Measurements from ENCODE around the gene NAA40.

Gene NAA40

DNA sequence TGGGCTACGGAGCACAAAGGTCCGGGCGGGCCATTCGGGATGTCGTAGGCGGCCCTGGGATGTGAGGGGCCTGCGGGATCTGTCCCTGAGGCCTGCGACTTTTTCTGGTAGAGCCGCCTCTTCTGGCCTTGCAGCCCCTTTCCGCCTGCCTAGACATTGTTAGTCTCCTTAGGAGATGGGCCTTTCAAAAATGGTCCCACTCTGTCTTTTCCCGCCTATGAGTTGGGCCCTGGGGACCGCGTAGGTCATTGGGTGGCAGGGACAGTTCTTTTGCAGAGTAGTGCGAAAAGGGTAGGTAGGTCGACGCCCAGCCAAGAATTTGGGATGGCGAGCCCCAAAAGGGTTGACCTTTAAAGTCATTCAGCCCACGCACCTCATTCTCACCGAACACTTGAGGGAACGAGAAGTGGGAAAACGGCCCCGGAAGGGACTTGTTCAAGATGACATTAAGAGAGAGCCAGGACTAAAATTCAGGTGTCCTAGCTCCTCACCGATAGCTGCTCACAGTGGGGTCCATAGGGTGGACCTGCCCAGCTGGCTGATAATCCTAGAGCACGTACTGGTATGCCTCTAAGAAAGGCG is 48.2 kb downstream of the NAA40 start:
- no peak for DNase-seq (ENCODE audit: low read depth)

DNA sequence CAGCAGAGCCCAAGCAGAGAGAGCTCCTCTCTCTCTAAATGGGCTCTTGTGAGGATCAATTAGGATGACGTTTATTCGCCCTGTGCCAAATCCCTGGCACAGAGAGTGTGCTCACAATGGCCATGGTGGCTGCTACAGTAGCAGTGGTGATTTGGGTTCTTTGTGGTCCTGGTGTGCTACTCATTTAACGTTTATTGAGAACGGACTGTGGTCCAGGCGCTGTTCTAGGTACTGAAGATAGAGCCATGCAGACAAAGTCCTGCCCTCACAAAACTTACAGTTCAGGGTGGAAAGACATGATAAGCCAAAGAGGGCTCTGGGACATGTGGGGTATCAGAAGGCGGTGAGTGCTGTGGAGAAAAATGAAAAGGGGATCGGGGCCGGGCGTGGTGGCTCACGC is 52.8 kb downstream of the NAA40 start:
- DNase-seq (ENCODE audit: low read depth) = no peak

DNA sequence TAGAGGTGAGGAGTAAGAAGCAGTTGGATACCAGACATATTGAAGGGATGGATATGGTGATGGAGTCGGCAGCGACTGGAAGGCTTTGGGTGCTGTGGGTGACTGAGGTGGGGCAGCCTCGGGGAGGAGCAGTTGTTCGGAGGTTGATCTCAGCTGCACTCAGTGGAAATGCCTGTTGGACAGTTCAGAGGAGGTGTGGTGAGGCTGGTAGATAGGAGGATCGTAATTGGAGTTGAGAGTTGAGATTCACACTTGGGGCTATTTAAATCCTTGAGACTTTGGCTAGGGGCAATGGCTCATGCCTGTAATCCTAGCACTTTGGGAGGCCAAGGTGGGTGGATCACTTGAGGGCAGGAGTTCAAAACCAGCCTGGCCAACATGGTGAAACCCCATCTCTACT is 54.3 kb downstream of the NAA40 start:
- DNase-seq (ENCODE audit: low read depth) = no peak

DNA sequence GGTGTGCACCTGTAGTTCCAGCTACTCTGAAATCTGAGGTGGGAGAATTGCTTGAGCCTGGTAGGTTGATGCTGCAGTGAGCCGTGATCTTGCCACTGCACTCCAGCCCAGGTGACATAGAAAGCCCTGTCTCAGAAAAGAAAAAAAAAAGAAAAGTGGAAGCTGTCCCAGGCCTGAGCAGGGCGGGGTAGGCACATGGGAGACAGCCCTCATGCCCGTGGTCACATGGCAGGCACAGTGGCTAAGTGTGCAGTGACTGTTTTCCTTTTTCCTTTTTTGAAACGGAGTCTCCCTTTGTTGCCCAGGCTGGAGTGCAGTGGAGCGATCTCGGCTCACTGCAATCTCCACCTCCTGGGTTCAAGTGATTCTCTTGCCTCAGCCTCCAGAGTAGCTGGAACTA is 55.2 kb downstream of the NAA40 start:
- DNase-seq (ENCODE audit: low read depth) = no peak

DNA sequence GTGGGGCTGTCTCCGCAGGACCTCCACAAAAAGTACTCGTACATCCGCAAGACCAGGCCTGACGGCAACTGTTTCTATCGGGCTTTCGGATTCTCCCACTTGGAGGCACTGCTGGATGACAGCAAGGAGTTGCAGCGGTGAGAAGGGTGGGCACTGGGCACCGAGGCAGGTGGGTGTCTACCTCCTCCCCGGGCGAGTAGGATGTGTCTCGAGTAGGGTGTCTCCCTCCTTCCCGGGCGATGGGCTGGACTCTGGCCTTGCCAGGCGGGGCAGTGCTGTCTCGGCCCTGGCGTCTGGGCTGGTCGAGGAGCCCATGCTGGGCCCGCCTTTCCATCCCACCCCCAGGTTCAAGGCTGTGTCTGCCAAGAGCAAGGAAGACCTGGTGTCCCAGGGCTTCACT is 57.7 kb downstream of the NAA40 start:
- no peak for DNase-seq (ENCODE audit: low read depth)

DNA sequence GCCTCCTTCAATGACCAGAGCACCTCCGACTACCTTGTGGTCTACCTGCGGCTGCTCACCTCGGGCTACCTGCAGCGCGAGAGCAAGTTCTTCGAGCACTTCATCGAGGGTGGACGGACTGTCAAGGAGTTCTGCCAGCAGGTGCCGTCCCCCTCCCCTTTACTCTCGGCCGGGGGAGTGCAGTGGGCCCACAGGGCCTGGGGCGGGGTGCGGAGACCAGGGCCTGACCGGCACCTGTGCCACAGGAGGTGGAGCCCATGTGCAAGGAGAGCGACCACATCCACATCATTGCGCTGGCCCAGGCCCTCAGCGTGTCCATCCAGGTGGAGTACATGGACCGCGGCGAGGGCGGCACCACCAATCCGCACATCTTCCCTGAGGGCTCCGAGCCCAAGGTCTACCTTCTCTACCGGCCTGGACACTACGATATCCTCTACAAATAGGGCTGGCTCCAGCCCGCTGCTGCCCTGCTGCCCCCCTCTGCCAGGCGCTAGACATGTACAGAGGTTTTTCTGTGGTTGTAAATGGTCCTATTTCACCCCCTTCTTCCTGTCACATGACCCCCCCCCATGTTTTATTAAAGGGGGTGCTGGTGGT is 58.4 kb downstream of the NAA40 start:
- no peak for DNase-seq (ENCODE audit: low read depth)

DNA sequence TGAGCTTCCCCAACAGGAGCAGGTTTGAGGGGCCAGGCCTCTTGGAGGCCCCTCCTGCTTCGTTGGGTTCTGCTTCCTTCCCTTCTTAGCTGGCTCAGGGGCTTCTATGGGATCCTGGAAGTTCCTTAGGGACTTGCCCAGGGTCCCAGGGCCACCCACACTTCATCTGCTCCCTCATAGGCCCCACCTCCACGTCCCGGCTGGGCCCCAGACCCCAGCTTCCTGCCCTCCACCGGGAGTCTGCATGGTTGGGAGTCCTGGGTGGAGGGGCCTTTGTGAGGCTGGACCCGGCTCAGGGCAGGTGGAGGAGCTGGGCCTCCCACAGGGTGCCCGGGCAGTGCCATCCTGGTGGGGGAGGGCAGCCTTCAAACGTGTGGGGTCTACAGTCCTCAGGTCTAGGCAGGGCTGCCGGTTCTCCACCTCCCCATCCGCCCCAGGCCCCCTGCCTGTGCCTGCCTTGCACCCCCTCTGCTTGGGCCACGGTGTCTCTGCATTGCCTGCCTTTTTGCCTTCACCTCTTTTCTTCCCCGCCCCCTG is 59.1 kb downstream of the NAA40 start:
- DNase-seq (ENCODE audit: low read depth) = no peak

DNA sequence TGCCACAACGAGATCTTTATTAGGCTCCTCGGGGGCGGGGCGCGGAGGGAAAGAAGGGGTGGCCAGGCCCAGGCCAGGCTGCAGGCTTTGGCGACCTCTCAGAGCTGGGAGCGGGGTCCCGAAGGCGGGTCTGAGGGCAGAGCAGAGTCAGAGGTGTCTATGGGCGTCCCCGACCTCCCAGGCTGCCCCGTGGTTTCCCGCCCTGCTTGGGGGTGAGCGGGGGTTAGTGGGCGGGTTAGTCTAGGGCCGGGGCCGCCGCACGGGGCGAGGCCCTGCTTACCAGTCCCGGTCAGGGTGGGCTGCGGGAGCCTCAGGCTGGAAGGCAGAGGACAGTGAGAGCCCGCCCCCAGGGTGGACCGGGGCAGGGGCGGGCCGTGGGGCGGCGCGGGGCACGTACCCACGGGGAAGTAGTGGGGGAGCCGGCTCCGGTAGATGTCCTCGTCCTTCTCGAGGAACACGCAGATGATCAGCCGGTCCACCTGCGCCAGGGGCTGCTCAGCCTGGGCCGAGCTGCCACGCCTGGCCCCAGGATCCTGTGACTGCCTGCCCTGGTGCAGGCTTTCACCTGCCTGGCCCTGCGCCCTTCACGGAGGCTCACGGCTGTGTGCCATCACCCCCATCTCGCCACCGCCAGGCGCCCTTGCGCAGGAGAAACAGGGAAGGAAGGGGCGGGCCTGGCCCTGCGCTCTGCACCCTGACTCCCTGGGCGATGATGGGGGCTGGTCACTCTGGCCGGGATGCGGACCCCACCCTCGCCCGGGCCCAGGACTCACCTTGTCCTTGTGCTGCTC is 60.0 kb downstream of the NAA40 start:
- DNase-seq (ENCODE audit: low read depth) = no peak

DNA sequence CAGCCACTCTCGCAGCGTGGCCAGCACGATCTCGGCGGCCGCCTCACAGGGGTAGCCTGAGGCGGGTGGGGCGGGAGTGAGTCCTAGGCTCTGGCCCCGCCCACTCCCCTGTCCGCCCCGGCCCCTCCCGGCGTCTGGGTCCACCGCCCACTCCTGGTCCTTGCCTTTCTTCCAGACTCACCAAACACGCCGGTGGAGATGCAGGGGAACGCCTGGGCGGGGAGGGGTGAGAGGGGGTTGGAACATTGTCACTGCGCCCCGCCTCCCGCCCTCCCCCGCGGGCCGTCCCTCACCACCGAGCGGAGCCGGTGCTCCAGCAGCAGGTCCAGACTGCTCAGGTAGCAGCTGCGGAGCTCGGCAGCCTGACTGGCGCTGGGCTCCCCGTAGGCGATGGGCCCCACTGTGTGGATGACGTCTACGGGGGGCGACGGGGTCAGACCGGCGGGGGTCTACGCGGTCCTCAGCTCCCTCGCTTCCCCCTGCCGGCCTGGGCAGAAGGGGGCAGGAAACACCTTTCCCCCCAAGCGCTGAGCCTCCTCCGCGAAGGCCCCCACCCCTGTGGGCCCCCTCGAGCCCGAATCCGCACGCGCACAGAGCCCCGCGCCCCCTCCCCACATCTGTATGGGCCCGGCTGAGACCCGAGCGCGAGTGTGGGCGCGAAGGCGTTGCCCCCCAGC is 60.7 kb downstream of the NAA40 start:
- peak; percentile 34 for DNase-seq (ENCODE audit: low read depth)

DNA sequence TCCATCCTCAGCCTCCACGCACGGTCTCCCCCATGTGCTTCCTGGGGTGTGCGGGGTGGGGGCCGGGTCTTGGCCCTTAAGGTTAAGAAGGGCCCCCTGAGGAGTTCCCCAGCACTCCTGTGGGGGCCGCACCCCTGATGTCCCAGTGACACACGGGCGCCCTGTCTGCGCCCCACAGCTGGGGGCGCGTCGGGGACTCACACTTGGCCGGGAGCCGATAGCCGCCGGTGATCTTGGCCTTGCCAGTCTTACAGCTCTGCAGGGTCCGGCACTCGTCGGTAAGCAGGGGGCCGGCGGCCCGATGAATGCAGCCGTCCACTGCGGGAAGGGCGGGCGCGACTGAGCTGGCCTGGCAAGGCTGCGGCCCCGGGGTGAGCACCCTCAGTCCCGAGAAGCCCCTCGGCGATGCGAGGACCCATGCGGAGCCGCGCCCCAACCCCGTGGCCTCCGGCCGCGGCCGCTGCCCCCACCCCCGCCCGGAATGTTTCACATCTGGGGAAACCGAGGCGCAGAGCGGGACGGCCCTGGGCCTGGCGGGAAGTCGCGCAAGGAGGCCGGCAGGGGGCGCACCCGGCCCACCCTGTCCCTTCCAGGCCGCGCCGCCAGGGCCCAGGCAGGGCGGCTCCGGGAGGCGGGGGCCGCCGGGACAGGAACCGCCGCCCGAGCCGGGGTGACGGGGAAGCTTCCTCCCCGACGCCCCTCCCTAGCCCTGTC is 61.4 kb downstream of the NAA40 start:
- DNase-seq (ENCODE audit: low read depth) = peak; percentile 21

DNA sequence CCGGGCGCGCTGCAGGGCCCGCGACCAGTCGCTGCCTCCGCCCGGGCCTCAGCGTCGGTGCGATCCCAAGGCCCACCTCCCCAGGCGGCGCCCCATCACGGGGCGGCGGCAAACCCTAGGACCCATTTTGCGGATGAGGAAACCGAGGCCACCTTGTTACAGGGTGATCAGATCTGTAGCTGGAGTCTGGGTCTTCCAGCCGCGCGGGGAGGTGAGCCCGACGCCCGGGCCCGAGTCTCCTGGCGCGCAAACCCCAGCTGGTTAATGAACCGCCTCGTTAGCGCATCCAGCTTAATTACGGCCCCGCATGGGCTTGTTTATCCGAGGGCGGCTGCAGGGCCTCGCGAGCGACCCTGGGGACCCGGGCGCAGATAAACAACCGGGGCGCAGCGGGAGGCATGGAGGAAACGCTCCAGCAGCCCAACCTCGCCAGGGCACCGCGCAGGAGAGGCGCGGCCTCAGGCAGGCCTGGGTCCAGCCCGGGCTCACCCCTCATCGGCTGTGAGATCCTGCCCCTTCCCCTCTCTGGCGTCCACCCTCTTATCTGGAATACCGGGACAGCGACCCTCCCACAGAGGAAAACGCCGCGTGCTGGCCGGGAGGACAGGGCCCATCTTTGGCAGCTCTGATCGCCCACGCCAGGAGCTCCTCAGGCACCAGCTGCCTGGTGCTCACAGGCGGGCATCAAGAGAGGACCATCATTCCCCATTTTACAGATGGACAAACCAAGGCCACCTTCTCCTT is 62.1 kb downstream of the NAA40 start:
- no peak for DNase-seq (ENCODE audit: low read depth)

DNA sequence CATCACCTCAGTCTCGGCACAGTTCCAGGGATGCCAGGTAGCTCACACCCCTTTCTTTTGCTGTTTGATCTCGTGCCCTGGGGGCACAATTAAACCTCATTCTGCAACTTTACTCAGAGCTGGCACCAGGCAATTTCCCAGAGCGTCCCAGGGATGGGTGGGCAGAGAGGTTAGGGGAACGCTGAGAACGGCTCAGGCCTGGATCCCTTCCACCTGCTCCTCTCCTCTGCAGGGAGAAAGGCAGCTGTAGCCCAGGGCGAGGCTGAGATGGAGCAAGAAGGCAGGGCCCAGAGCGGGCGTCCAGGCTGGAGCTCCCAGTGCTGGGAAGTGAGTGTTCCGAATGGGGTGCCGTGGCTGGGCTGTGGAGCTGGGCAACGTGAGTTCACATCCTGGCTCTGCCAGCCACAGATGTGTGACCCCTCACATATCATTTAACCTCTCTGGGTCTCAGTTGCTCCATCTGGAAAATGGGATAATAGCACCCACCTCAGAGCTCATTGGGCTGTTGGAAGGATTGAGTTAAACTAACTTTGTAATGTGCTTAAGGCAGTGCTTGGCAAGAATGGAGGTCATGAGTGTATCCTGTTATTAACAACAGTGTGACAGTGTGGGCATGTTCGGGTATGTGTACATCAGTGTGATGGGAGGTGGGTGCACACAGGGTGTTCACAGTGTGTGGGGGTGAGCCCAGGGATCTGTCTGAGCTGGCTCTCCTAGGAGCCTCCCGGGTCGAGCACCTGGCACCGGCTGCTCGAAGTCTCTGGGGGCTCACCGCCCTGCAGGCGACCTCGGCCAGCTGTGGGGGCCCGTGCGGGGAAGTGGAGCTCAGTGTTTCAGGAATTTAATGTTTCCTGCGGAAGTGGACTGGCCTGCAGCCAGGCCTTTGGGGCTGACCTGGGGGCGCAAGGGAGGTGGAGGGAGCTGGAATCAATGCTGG is 63.0 kb downstream of the NAA40 start:
- DNase-seq (ENCODE audit: low read depth) = no peak

DNA sequence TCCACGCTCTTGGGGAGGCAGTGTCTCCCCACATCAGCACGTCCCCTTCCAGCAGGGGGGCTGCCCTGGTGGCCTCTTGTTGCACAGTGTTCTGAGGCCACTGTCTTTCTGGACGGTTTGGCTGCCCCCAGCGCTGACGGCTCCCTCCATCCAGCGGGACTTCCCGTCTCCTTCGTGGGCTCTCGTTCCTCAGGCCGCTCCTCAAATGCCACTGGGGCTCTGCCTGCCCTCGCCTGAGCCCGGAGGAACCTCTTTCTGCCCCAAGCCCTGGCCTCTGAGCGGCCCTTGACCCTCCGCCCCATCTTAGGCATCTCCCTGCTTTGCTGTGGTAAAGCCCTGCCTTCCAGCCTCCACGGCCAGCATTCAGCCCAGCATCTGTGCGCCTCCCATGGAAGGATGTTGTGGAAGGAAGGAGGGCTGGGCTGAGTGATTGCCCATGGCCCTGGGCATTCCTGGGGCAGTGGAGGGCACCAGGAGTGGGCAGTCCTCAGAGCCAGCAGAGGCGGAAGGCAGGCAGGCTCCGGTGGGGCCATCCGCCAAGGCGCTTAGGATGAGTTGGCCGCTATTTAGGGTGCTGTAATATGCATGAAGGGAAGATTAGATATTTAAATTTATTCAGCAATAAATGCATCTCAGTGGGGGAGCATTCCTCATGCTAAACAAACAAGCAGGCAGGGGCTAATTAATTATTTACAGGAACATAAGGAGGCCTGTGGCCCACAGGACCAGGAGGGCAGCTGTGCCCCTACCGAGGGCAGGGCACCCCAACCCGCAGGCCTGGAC is 65.2 kb downstream of the NAA40 start:
- no peak for DNase-seq (ENCODE audit: low read depth)

DNA sequence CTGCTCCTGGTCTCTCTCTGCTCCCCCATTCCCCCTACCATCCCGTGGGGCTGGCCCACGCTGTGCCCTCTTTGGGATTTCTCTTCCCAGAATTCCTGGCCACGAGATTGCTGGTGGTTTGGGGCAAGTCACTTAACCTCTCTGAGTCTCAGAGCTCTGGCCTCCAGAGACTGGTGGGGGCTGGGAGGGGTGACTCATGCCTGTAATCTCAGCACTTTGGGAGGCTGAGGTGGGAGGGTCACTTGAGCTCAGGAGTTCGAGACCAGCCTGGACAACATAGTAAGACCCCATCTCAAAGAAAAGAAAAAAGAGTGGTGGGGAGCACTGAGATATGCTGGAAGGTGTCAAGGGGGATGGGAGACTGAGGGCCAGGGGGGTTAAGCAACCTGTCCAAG is 65.8 kb downstream of the NAA40 start:
- DNase-seq (ENCODE audit: low read depth) = no peak

DNA sequence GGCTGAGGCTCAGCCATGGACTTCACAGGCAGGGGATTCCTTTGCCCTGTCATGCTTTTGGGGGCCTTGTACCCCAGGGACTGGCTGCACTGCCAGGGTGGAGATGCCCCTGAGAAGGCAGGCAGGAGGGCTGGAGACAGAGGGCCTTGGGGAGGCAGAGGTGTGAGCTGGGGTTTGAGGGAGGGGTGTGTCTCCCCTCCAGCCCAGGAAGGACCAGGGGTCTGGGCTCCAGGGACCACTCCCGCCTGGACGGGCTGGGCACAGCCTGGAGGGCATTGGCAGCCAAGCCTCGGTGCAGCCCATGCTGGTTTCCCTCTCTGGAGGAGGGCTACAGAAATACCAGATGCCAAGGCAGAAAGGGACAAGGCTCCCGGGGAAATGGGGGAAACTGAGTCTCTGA is 66.9 kb downstream of the NAA40 start:
- DNase-seq (ENCODE audit: low read depth) = no peak

DNA sequence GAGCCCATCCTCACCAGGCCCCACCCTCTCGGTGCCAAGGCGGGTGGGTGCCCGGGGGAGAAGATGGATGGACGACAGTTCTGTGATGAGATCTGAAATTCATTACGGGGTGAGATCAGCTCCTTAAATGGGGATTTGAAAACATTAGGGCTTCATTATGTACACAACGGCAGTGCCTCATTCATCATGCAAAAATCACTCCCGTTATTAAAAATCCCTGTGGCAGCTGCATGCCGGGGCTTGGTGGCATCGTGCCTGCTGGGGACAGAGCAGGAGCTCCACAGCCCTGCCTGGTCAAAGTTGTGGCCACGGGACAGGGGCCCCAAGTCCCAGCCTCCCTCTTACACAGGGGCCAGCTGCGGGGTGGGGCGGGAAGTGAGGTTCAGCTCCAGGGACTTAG is 67.6 kb downstream of the NAA40 start:
- DNase-seq (ENCODE audit: low read depth) = no peak

All from stimulated activated CD8-positive, alpha-beta memory T cell treated with anti-CD3 and anti-CD28 coated beads, Interleukin-7, amount 100 ng/mL, for 24 hours (primary cell).